ENCODE results near the gene PGLYRP3.

- TF ChIP-seq CTCF (conservative IDR thresholded peaks at IDR 0.05) (no peak), EZH2 (IDR thresholded peaks at IDR 0.05; ENCODE audit: low read depth) (no peak)
These were observed 41.9 kb upstream of the PGLYRP3 start for GRCh38 chr1:153354515-153355193.
